Activated CD8-positive, alpha-beta memory T cell treated with anti-CD3 and anti-CD28 coated beads for 4 hours (primary cell): ENCODE results near the gene SLC37A1.
"Not testable (repeated sequence)": the region's sequence is repeated elsewhere in the genome, so short reads cannot be mapped to it uniquely, and the experiment has no call there.

Experiments used
- DNase-seq, 2 donors: peaks; one replicate each; pipeline ENCODE4 v3.0.0-alpha.2; 2020; ENCODE audit warnings: low read depth in 2 of 2

The SLC37A1 gene

GRCh38 chr21:42595283-42596187 is 81.9 kb downstream of the SLC37A1 start:
- DNase-seq = no peak

- DNase-seq = no peak
Observed at GRCh38 chr21:42596657-42597056, 83.0 kb downstream of the SLC37A1 start.

GRCh38 chr21:42597487-42598158 is 84.0 kb downstream of the SLC37A1 start:
- no peak for DNase-seq

GRCh38 chr21:42598159-42598735 is 84.6 kb downstream of the SLC37A1 start:
- DNase-seq = no peak

DNA sequence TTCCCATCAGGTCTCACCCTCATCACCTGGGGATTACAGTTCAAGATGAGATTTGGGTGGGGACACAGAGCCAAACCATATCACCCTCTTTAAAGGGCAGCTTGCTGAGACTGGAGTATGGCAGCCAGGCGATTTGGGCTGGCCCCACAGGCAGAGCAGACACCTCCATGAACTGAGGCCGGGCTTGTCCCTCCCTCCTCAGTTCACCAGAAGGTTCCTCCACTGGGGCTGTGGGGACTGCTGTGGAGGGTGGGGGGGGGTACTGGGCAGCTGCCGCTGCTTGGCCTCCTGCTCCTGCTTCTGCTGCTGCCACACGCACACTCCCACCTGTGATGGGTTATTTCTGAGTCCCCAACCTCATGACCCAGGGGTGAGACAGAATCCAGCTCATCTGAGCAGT is 85.8 kb downstream of the SLC37A1 start:
- no peak for DNase-seq

DNA sequence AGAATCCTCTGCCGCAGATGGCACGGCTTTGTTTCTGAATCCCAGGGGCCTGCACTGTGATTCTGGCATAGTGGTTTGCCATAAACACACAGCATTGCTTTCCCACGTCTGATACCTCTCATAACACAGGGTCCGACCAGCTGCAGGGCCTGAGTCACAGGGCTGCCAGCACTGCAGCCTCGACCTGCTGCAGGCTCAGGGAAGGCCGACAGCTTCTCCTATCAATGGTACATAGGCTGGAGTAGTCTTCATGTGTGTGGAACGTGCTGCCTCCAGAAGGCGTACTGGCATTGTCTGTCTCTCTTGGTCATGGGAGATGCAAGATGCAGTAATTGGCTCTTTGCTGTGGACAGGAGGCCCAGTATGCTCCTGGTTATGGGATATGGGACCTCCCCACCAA is 86.3 kb downstream of the SLC37A1 start:
- no peak for DNase-seq

DNA sequence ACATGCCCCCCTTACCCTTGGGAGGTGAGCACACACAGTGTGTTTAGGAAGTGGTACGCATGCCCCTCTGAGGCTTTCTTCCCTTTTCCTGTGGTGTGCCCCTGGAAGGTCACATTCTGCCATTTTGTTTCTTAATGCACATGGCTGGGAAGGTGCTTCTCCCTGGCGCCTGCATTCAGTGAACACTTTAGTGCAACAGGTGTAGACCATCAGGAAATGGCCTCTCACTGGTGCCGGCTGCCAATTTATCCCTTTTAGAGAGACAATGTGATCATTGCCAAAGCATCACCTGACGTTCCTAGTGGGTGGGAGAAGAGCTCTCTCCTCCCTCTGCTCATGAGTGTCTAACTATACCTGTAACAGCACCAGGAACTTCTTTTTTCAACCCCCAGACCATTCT is 88.0 kb downstream of the SLC37A1 start:
- no peak for DNase-seq

GRCh38 chr21:42607102-42607501 is 93.5 kb downstream of the SLC37A1 start:
- no peak for DNase-seq

- no peak for DNase-seq
Observed at GRCh38 chr21:42607525-42608102, 94.0 kb downstream of the SLC37A1 start.

GRCh38 chr21:42608446-42608845 is 94.8 kb downstream of the SLC37A1 start:
- DNase-seq = no peak

DNA sequence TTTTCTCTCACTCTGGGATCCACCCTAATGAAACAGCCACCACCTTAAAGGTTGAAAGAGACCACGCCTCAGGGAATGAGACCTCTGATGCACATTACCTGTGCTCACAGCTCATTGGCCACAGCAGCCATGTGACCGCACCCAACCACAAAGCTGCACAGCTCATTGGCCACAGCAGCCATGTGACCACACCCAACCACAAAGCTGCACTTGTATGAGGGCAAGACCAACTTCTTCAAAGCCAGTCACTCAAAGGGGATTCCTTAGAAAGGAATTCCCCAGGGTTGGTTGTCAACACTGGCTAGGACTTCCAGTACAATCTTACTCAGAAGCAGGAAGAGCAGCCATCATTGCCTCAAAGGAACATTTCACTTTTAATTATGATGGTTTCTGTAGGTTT is 96.2 kb downstream of the SLC37A1 start:
- DNase-seq = peak in 1 of 2 donors; percentile 23

- DNase-seq = no peak
Observed at GRCh38 chr21:42611852-42612251, 98.2 kb downstream of the SLC37A1 start.

GRCh38 chr21:42612390-42612789 is 98.7 kb downstream of the SLC37A1 start:
- DNase-seq = no peak

DNA sequence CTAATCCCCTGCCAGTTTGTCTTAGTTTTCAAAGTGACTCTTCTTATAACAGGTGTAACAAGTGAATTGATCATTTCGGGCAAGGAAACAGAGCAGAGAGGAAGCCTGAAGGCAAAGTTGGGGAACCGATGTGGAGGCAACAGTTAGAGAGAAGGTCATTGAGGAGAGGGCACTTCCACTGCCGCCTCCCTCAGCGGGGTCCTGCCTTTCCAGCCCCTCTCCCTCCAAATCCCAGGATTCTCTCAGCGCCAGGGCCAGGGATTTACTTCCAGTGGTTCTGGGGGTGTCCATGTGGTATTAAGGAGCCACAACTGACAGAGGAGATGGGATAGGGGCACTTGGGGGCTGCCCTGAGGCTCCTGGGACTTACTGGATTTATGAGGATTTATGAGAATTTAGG is 100.1 kb downstream of the SLC37A1 start:
- DNase-seq = no peak

GRCh38 chr21:42614396-42614795 is 100.7 kb downstream of the SLC37A1 start:
- peak in 1 of 2 donors; percentile 22 for DNase-seq

GRCh38 chr21:42614811-42615351 is 101.2 kb downstream of the SLC37A1 start:
- DNase-seq = peak; percentile 10 to 15

DNA sequence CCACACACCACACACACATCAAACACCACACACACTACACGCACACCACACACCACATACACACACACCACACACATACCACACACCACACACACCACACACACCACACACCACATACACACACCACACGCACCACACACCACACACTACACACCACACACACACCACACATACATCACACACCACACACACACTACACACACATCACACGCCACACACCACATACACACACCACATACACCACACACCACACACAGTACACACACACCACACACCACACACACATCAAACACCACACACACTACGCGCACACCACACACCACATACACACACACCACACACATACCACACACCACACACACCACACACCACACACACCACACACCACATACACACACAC is 101.7 kb downstream of the SLC37A1 start:
- not testable (repeated sequence) for DNase-seq

DNA sequence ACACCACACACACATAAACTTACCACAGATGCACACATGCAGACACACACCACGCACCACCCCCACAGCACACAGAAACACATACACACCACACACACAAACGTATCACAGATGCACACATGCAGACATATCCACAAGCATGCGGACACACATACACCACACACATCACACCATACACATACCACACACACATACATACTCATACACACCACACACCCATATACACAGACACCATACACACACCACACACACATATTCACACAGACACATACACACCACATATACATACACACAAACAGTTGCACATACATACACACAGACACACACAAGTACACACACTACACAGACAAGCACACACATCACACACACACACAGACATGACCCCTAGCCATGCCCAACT is 102.3 kb downstream of the SLC37A1 start:
- DNase-seq = no peak

DNA sequence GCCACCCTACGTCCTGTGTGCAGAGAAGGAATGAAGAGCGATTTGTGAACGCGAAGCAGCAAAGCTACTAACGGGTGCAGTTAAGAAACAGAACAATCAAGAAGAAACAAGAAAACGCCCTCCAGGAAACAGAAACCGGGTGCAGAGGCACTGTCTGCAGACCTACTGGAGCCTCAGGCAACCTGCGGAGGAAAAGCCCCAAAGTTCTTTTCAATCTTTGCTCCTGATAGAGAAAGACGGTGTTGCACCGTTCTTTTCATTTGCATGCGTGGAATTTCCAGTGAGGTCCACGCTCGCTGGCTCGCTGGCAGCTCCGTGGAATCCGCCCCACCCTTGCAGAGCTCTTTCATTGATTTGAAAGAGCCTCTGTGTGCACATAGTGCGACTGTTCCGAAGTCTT is 102.8 kb downstream of the SLC37A1 start:
- no peak for DNase-seq

DNA sequence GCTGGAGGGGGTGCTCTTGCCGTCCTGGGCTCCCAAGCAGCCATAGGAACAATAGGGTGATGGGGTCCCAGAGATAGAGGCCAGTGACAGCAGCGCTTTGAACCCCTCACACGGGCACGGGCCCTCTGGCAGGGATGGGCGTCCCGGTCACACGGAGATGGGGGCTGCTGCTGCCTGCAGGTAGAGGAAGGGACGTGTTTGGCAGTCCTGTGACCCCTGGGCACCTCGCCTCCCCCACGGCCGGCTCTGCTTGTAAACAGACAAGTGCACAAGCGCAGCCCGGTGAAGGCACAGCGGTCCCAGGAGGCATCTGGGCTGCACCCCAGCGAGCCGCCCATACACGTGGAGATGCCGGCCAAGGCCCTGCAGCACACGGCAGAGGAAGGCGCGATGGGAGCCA is 103.3 kb downstream of the SLC37A1 start:
- no peak for DNase-seq

DNA sequence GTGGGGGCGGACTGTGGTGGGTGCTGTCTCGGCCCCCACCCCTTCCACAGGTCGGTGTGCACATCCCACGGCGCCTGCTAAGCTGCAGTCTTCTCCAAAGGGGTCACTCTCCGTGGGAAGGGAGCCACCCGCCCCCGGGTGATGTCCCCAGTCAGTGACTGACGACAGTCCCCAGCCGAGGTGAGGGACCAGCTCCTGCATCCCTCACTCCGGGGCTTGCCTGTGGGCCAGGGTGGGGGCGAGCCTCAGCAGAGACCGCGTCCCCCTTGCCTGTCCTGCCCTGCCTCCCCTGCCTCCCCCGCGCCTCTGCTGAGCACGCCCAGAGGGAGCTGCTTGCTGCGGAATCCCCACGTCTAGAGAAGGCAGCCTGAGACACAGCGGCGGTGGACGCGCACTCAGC is 103.8 kb downstream of the SLC37A1 start:
- DNase-seq = no peak

DNA sequence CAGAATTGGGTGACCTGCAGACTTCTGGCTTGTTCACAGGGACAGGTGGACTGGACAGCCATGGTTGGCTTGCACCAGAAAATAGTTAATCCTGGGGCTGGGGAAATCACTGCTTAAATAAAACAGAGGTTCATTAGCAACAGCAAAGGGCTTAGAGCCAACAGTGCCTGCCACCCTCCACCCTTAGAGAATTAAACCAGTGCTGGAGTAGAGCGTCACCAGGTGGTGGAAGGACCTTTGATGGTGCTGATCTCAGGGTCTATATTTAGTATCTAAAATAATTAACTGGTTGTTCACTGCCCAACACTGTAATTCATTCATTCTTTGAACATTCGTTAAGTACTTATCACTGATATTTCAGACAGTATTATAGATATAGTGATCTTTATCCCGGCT is 105.1 kb downstream of the SLC37A1 start:
- DNase-seq = no peak
